SU-DHL-6 (cell line): ENCODE results near the gene PPP6R1.

Source experiments
- H2AFZ ChIP-seq: fragments of 200-600 bp; sonication (generic); 2 replicates; pipeline ENCODE4 v1.6.1; 2014; ENCODE audit warnings: low read depth, mild to moderate bottlenecking, moderate library complexity, mixed read lengths, antibody characterized with exemption, low read length; ENCODE audit not compliant: severe bottlenecking
- H3F3A ChIP-seq: fragments of 200-600 bp; shearing (Covaris generic); 2 replicates; pipeline ENCODE4 v1.6.0; 2016; ENCODE audit warnings: antibody characterized with exemption, mild to moderate bottlenecking; ENCODE audit not compliant: insufficient read depth
- H3K27ac ChIP-seq: fragments of 200-600 bp; sonication (generic); 2 replicates; pipeline ENCODE4 v1.5.1; 2016; ENCODE audit warnings: low read depth, mild to moderate bottlenecking, low read length, moderate library complexity, mixed read lengths
- H3K27me3 ChIP-seq: fragments of 200-600 bp; sonication (generic), shearing (Covaris generic); 2 replicates; pipeline ENCODE4 v1.6.0; 2014; ENCODE audit warnings: mild to moderate bottlenecking, low read length
- H3K36me3 ChIP-seq: fragments of 200-600 bp; sonication (generic); 2 replicates; pipeline ENCODE4 v1.6.1; 2014; ENCODE audit warnings: mild to moderate bottlenecking, low read length, mixed read lengths
- H3K4me2 ChIP-seq: fragments of 300-600, 200-600 bp; shearing (Covaris generic), sonication (generic); 2 replicates; pipeline ENCODE4 v1.6.0; 2014; ENCODE audit warnings: low read length, low read depth, mild to moderate bottlenecking; ENCODE audit not compliant: poor library complexity, severe bottlenecking
- H3K4me3 ChIP-seq: fragments of 200-600 bp; sonication (generic); 2 replicates; pipeline ENCODE4 v1.5.1; 2014; ENCODE audit warnings: antibody characterized with exemption, low read length, mild to moderate bottlenecking, mixed read lengths; ENCODE audit not compliant: insufficient read depth, poor library complexity, severe bottlenecking
- H3K79me2 ChIP-seq: fragments of 200-600 bp; sonication (generic); 2 replicates; pipeline ENCODE4 v1.6.1; 2014; ENCODE audit warnings: mild to moderate bottlenecking, low read length, moderate library complexity; ENCODE audit not compliant: insufficient read depth
- H3K9ac ChIP-seq: fragments of 200-600 bp; sonication (generic); 2 replicates; pipeline ENCODE4 v1.7.0; 2014; ENCODE audit warnings: mild to moderate bottlenecking, low read length
- H3K9me2 ChIP-seq: fragments of 200-600 bp; sonication (generic); replicated peaks from 2 replicates; pipeline ENCODE4 v1.6.1; 2014; ENCODE audit warnings: low read length; ENCODE audit not compliant: insufficient read depth
- H3K9me3 ChIP-seq: fragments of 200-600 bp; sonication (generic); 2 replicates; pipeline ENCODE4 v1.6.1; 2014; ENCODE audit warnings: low read length, mixed read lengths; ENCODE audit not compliant: insufficient read depth
- H4K20me1 ChIP-seq: fragments of 200-600 bp; sonication (generic); 2 replicates; pipeline ENCODE4 v1.6.1; 2014; ENCODE audit warnings: low read depth, mild to moderate bottlenecking, antibody characterized with exemption, low read length, moderate library complexity, mixed read lengths
- CTCF ChIP-seq: fragments of 200-600 bp; sonication (generic); IDR thresholded peaks from one replicate; pipeline ENCODE4 v1.5.1; 2017; ENCODE audit warnings: antibody characterized with exemption, mild to moderate bottlenecking, low read length, moderate library complexity; ENCODE audit not compliant: insufficient read depth, poor library complexity, severe bottlenecking
- EZH2phosphoT487 ChIP-seq: fragments of 200-600 bp; sonication (generic), shearing (Covaris generic); conservative IDR thresholded peaks from 2 replicates; pipeline ENCODE4 v1.6.1; 2018; ENCODE audit warnings: mild to moderate bottlenecking, antibody characterized with exemption, low read length, moderate library complexity, mixed read lengths

Gene PPP6R1

DNA sequence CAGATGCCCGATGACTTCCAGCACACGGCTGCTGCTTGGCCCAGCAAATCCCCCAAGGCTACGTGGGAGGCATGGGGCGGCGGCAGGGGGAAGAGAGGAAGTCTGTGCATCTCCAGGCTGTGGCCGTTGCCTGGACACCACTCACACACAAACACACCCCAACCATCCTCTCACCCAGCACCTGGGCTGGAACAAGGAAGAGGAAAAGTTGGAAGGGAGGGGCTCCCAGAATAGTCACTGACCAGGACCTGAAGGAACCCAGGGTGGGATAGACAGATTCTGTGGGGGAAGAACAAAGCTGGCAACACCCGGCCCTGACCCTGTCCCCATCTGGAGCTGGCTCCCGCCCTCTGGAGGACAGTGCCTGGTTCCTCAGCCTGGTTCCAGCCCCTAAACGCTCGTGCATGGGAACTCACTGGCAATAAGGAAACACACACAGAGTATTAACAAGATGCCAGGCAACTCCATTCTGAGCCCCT, 11.2 kb downstream of the PPP6R1 start:
- Histone ChIP-seq H3K36me3 (peaks cover 3% of the 10 kb centered on the region; the same call in 1 of the 2 replicates), H3K9me3 (no peaks in the 10 kb centered on the region), H3K4me3 (no peak overlapping the region), H4K20me1 (peaks cover 8% of the 10 kb centered on the region; the same call in 1 of the 2 replicates), H2AFZ (no peak overlapping the region), H3F3A (no peaks in the 10 kb centered on the region), H3K79me2 (peaks cover 62% of the 10 kb centered on the region), H3K9ac (no peak overlapping the region), H3K9me2 (no peaks in the 10 kb centered on the region), H3K27me3 (no peaks in the 10 kb centered on the region), H3K27ac (no peak overlapping the region), H3K4me2 (no peak overlapping the region)
- TF ChIP-seq EZH2phosphoT487, result no peak
- no peak for TF ChIP-seq CTCF

DNA sequence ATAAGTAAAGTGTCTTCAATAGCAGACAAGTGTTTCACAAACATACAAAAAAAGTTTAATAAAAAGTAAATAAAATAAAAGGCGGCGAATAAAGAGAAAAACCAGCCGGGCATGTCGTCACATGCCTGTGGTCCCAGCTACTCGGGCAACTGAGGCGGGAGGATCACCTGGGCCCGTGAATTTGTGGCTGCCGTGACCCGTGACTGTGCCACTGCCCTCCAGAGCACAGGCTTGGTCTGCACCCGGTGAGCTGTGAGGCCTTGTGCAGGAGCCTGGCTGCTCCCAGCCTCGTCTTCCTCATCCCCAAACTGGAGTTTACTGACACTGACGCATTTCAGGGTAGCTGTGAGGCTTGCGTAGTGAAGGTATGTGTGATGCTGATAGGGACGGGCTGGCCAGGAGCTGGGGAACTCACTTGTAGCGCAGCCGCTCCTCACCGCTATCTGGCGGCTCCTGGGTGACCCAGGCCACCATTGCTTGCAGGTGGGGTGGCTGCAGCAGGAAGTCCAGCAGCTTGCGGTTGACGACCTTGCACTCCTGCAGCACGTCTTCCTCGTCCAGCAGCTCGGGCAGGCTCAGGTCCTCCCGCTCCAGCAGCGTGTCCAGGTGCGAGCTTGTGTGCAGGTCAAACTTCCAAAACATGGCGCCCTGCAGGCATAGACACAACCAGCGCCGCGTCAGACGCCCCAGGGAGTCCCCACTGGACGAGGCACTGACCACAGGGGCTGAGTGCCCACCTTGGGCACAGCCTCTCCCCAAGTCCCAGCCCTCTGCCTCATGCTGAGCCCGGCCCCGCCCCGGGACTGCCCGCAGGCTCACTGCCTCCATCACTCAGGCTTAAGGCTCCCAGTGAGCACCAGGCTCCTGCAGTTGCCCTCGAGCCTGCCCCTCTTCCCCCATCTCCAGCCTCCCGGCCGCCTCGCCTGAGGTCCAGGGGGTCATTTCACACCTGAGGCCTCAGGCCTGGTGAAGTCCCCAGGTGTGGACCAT, 12.1 kb downstream of the PPP6R1 start:
- TF ChIP-seq EZH2phosphoT487, result no peak
- H3K27me3 ChIP-seq, result no peaks in the 10 kb centered on the region
- H3K9ac ChIP-seq, result no peak overlapping the region
- no peaks in the 10 kb centered on the region for H3F3A ChIP-seq
- H3K79me2 ChIP-seq, result peaks cover 53% of the 10 kb centered on the region
- H3K4me3 ChIP-seq, result no peak overlapping the region
- no peak overlapping the region for H2AFZ ChIP-seq
- H4K20me1 ChIP-seq, result peaks cover 8% of the 10 kb centered on the region; the same call in 1 of the 2 replicates
- H3K4me2 ChIP-seq, result no peak overlapping the region
- no peaks in the 10 kb centered on the region for H3K9me3 ChIP-seq
- H3K9me2 ChIP-seq, result no peaks in the 10 kb centered on the region
- peaks cover 3% of the 10 kb centered on the region; the same call in 1 of the 2 replicates for H3K36me3 ChIP-seq
- no peak overlapping the region for H3K27ac ChIP-seq

DNA sequence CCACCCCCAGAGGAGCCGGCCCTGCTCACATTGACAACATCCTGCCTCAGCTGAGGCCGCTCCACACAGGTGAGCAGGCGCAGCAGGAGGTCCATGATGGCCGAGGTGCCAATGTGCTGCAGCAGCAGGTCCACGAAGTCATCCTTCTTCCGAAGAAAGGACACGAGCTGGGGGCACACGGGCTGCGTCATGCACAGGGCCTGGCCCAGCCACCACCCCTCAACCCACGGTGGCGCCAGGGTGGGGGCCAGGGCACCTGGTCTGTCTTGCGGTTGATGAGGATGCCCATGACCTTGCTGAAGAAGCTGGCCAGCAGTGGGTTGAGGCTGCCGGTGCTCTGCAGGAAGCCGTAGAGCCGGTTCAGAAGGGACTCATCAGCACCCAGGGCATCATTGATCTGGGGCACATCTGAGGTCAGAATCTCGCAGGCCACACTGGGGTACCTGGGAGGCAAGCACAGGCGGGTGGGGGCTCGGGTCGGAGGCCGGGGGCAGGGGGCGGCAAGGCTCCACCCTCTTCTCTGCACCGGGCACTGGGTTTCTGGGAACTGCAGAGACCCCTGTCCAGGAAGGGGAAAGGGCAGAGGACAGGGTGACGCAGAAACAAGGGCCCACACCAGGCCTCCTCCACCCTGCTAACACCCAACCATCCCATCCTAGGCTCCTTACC, 13.4 kb downstream of the PPP6R1 start:
- Histone ChIP-seq H3F3A (no peaks in the 10 kb centered on the region), H4K20me1 (peaks cover 8% of the 10 kb centered on the region; the same call in 1 of the 2 replicates), H3K4me3 (no peak overlapping the region), H3K9me3 (no peaks in the 10 kb centered on the region), H2AFZ (no peak overlapping the region), H3K9me2 (no peaks in the 10 kb centered on the region), H3K27me3 (no peaks in the 10 kb centered on the region), H3K9ac (no peak overlapping the region), H3K79me2 (peaks cover 39% of the 10 kb centered on the region), H3K4me2 (no peak overlapping the region), H3K36me3 (peaks cover 3% of the 10 kb centered on the region; the same call in 1 of the 2 replicates), H3K27ac (no peak overlapping the region)
- TF ChIP-seq CTCF (no peak), EZH2phosphoT487 (no peak)
